GM19023 (cell line): ENCODE measurements around the gene NUBP1.

Source experiments
- ATAC-seq: cut with Tn5 transposase; IDR thresholded peaks from one replicate; pipeline ENCODE4 v1.9.1; 2021; ENCODE audit warnings: mild to moderate bottlenecking, moderate library complexity; ENCODE audit not compliant: unreplicated experiment

Gene NUBP1

DNA sequence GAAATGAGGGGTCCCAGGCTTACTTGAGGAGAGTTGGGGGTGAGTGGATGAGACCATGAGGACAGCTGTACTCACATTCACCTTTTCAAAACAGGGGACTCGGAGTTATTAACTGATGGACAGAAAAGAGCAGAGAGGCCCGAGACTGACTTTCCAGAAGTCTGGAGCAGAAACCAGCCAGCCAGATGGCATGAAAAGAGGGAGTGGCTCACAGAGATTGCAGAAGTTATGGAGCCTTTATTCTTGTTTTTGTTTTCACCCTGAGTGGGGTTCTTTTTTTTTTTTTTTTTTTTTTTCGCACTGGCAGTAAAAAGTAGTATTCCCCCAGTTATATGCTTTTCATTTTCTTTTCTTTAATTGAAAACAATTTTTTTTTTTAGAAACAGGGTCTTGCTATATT lies 56.1 kb downstream of the NUBP1 start:
- ATAC-seq: no peak

DNA sequence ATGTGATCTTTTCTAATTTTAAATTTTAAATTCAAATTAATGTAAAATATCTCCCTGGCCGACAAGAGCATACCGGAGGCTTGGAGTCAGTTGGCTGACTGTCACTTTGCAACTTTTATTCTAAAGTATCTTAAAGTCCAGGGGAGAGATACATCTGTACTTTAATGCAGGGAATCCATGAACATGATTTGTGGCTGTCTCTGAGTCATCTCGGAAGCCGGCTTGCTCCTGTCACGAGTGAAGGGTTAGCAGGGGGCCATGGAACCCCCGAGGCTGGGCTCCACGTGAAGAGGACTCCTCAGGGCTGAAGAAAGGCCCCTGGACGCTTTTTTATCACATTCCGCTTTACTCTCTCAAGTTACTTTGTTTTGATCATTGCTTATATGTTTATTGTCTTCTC lies 61.7 kb downstream of the NUBP1 start:
- no peak for ATAC-seq

DNA sequence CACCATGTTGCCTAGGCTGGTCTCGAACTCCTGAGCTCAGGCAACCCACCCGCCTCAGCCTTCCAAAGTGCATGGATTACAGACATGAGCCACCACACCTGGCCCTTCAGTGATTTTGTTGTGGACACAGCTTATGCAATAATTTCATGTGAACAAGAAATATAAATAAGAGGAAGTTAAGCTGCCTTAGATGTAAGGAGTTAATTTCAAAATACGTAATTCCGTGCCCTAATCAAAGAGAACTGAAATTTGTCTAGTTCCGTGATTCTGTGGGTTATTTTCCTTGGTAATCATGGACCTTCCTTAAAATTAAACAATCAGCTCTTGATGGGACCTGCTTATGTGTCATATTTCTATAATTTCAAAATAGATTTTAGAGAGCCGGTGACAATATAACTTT lies 63.1 kb downstream of the NUBP1 start:
- no peak for ATAC-seq

DNA sequence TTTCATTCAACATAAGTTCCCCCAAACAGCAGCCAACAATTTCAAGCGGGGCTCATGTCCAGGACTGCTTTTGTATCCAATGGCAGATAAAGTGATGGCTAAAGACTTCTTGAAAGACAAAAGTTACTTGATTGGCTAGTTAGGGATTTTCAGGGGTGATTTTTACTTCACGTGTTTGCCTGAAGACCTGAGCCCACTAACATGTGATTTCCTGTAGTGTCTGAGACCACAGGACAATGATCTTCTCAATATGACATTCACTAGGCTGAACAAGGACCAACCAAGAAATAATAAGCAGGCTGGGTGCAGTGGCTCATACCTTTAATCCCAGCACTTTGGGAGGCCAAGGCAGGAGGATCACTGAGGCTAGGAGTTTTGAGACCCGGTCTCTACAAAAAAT lies 64.6 kb downstream of the NUBP1 start:
- no peak for ATAC-seq

DNA sequence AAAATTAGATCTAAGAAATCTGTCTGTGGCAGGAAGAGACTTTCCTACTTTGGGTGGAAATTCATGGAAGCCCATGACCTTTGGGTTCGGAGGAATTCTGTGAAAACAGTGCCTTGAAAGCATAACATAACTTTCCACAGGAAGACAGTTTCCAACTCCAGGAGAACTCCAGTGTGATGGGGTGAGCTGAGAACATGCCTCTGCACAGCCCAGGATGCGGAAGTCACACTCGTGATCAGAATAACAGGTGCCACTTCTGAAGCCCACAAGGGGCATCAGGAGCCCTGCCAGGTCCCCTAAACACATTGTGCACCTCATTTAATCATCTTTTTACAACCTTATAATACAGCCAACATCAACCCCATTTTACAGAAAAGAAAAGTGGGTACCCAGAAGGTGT lies 65.2 kb downstream of the NUBP1 start:
- no peak for ATAC-seq

DNA sequence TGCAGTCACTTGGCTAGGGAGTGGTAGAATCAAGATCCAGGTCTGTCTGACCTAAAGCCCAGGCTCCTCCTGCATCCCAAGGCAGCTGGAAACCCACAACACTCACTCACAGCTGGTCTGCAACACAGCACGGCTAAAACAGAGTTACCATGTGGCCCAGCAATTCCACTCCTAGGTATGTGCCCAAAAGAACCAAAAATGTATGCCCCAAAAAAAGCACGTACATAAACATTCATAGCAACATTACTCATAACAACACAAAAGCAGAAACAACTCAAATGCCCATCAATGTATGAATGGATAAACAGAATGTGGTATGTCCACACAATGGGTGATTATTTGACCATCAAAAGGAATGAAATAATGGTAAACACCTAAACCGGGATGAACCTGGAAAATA lies 66.1 kb downstream of the NUBP1 start:
- no peak for ATAC-seq

DNA sequence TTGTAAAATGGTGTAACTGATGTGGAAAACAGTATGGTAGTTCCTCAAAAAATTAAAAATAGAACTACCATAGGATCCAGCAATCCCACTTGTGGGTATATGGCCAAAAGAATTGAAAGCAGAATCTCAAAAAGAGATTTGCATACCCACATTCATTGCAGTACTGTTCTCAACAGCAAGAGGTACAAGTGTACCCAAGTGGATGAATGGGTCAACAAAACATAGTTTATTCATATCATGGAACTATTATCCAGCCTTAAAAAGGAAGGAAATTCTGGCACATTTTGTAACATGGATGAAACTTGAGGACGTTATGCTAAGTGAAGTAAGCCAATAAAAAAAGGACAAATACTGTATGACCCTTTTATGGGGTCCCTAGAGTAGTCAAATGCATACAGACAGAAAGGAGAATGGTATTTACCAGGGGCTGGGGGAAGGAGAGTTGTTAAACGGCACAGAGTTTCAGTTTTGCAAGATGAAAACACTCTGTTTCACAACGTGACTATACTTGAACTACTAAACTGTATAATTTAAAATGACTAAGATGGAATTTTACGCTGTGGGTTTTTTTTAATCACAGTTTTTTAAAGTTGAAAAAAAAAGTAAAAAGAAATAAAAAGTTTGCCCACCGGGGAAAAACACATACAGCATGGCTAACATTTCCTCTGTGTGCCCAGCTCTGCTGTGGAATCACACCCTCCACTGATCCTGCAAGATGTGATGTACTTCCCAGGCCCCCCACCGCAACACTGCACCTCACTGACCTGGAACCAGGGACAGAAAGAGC lies 68.9 kb downstream of the NUBP1 start:
- peak; percentile 71 for ATAC-seq

DNA sequence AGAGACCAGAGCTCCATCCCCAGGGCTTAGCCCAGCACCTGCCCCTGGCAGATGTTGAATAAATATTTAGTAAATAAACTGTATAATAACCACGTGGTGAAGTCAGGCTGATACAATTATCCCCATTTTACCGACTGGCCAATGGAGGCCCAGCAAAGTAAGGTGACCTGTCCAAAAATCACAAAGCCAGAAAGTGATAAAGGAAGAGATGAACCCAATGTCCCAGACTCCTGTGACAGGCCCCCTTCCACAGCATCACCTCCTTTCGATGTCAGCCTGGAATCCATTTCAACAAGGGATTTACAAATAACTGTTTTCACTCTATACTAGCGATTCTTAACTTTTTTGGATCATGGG lies 69.4 kb downstream of the NUBP1 start:
- ATAC-seq: no peak

DNA sequence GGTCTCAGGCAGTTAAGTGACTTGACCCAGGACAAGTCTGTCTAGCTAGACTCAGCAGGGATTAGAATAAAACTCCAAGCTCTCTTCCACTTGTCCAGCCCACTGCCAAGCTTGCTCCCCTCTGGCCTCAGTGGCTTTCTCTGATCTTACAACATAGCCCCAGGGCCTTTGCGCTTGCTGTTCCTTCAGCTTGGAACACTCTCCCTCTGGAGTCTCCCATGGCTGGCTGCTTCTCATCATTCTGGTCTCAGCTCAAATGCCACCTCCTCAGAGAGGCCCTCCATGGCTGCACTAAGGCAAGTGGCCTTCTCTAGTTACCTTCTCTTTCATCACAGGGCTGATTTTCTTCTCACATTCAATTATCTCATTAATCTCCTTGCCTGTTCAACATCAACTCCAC lies 73.9 kb downstream of the NUBP1 start:
- ATAC-seq: no peak

DNA sequence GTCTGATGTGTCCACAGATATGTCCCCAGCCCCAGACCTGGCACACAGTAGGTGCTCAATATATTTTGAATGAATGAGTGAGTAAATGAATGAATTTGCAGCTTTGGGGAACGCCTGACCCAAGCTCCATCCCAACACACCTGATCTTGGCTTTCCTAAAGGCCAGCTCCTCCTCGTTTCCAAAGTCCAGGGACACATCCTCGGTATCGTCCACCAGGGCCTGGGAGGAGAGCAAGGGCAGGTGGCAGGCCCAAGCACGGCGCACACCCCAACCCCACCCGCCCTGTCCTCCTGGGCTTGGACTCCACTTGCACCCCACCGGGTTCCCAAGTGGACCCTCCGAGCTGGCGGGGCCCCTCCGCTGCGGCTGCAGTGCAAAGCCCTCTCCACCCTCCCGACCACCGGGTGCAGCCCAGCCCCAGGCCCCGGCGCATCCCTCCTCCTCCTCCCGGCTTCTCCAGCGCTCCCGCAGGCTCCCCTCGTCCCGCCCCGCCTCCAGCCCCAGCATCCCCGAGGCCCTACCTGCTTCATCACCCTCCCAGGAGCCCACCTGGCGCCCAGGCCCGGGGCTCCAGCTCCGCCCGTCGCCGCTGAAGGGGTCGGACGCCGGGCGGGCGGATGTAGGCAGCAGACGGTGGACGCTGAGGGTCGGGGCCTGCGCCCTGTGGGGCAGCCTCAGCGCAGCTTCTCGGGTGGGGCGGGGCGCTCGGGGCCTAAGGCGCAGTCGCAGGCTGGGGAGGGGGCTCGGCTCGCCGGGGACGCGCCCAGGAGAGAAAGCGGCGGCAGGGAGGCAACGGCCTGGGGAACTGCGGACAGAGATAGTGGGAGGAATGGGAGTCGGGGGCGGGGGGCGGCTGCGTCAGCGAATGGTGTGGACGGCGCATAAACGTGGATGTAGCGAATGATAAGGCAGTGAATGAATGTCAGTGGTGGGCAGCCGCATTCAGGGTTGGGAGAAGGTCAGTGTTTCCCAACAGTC lies 74.6 kb downstream of the NUBP1 start, which contains the start of gene TVP23A:
TSS of gene TVP23A (minus strand) at position 832 of the 979 bp plus-strand sequence. CDS start at position 531, 301 bp downstream.
- ATAC-seq: no peak
